ENCODE results near the gene SLIT1.

SLIT1 gene

DNA sequence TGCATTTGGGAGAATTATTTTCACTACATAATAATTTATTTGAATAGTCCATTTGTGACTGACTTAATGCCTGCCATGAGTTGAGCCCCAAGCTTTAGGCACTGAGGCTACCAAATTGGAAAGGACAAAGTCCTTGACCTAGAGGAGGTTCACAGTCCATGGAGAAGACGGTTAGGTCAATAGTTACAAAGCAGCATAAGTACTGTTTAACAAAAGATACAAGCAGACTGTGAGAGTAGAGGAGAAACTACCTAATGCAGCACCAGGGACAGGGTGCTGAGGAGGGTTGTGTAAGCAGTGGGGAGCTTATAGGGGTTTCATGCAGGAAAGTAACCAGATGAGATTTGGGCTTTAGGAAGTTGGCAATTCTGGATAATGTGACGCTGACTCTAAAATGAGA is 214.4 kb downstream of the SLIT1 start:
- DNase-seq (ENCODE audit: low read depth): no peak

DNA sequence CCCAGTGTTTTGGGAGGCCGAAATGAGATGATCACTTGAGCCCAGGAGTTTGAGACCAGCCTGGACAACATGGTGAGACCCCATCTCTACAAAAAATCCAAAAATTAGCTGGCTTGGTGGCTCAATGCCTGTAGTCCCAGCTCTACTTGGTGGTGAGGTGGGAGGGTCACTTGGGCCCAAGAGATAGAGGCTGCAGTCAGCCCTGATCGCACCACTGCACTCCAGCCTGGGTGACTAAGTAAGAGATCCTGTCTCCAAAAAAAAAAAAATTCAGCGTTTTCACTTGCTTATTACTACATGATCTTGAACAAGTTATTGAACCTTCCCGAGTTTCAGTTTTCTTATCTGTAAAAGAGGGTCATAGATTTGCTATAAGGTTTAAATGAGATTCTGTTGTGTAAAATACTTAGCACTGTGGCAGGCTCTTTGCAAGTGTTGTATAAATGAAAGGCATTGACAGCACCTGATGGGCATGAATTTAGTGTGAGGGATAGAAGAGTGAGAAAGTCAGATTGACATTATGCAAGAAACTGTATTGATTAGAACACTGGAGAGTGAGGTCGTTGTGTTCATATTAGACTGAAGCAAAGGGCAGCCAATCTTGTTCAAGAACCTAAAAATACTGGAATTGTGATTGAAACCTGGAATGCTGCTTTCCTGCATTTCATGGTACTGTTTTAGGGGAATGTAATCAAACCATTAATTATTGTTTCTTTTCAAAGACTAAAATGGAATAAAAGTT is 216.9 kb downstream of the SLIT1 start:
- no peak for DNase-seq (ENCODE audit: low read depth)

DNA sequence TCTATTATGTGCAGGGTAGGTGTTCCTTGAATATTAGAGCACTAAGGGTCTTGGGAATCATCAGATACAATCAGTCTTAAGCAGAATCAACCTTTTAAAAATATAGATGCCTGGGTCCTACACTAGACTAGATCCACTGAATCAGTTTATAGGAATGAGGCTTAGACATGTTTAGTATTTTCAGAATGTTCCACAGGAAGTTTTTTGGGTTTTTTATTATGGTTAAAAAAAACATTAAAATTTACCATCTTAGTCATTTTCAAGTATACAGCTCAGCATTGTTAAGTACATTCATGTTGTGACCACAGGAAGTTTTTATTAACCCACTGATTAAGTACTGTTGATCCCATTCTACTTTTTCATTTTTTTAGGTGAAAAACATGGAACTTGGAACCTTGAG is 217.9 kb downstream of the SLIT1 start:
- no peak for DNase-seq (ENCODE audit: low read depth)

DNA sequence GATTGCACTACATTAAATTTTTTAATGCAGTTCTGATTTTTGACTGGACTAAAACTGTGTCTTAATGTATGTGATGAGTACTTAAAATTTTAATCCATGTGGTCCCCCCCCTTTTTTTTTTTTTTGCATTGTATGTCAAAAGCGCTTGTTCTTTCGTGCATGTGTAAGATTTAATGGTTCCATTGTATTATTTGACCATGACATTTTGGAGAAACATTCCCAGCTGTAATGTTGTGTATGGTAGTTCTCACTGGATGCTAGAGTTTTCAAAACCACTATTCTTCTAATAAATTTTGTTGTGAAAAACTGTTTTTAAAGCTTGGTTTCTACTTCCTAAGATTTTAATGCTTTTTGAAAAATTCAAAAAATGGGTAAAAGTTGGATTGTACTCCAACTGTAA is 221.6 kb downstream of the SLIT1 start:
- no peak for DNase-seq (ENCODE audit: low read depth)

DNA sequence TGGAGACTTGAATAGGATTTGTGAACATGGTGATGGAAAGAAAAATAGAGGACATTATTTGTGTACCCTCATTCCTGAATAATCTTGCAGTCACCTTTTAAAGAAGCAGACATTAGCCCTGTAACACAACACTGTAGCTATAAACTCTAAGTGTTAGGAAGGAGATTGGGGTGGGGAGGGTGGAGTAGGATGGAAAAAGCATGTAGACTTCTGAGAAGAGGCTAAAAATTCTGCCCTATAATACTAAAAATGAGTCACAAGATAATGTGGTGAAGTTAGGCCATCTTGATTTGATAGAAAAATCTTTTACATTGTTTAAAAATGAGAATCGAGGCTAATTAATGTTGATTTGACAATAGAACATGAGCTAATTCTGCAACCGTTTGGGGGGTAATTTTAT is 224.9 kb downstream of the SLIT1 start:
- DNase-seq (ENCODE audit: low read depth): no peak

DNA sequence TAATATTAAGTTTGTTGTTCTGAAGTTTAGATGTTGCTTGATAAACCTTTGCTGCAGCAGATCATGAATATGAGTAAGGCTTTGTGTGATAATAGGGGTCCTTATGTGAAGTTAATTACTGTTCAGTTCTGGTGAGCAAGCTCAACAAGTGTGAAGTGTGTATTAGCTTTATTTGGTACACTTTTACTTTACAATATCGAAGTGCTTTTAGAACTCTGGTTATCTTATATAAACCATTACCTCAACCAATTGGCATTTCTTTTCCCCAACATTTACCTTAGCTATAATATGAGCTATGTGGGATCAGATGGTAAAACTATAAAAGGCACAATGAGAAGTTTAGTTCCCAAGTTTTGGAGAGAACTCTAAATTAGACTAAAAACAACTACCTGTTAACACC is 226.0 kb downstream of the SLIT1 start:
- DNase-seq (ENCODE audit: low read depth): no peak

DNA sequence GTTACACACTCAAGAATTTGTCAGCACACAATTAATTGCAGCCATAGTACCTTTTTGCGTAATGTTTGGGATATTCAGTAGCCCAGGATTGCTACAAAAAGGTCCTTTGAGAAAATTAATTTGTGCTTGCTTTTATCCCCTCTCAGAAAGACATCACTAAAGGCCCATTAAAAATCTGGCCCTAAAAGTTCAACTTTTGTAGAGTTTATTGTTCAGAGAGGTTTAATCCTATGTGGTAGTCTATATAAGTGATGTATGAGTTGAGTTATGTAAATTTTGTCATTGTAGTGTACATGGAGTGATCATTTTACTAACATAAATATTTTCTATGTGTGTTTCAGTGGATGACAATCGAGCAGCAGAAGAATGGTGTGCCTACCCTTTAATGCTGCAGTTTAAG is 227.7 kb downstream of the SLIT1 start:
- no peak for DNase-seq (ENCODE audit: low read depth)

DNA sequence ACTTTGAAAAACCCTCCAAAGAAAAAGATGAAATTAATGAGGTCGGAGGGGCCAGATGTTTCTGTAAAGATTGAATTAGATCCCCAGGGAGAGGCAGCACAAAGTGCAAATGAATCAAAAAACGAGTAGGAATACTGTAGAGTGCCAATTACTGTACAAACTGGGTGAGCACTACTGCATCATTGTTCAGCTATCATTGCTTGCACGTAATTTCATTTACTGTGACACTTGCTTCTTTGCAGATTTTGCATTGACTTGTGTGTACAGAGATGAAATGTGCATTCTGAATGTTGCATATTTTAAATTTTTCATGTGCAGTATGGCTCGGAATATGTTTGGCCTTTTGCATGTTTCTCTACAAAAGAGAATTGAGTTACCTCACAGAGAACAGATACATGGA is 230.0 kb downstream of the SLIT1 start:
- no peak for DNase-seq (ENCODE audit: low read depth)

DNA sequence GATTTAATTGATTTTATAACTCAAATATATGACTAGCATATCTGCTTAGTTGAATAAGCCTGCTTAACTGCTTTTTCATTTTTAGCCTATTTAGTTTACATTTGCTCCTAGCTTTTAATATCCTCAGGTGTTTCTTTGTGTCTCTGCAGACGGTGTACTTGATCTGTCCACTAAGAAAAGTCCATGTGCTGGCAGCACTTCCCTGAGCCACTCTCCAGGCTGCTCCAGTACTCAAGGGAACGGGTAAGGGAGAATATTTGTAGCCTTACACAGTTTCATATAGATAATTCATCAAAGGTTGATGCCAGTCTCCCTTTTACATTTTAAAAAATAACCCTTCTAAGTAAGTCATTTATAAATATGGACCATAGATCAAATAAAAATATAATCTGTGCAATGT is 233.8 kb downstream of the SLIT1 start:
- no peak for DNase-seq (ENCODE audit: low read depth)

DNA sequence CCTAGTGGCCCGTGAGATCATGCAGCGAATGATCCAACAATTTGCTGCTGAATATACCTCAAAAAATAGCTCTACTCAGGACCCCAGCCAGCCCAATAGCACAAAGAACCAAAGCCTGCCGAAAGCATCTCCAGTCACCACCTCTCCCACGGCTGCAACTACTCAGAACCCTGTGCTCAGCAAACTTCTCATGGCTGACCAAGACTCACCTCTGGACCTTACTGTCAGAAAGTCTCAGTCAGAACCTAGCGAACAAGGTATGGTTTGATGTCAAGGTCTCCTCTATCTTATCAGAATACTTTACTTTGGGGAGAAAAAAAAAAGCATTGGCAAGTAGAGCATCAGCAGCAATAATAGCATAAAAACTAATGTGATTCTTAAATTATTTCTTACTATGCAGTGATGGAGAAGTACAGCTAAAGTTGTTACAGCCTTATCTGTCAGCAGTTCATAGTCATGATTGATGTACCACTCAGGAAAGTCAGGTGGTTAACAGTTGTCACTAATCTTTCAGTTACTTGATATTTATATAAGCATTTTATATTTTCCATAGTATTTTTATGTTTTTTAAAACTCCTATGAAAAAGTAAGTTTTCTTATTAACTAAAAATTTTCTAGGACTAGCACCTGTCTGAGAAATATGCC is 236.6 kb downstream of the SLIT1 start:
- no peak for DNase-seq (ENCODE audit: low read depth)

All from T follicular helper cell (primary cell).